PFSK-1 (cell line): ENCODE results near the gene ZDHHC7.

Source experiments
- FOXP2 ChIP-seq: optimal IDR thresholded peaks from 2 replicates; pipeline ENCODE3; 2011; ENCODE audit warnings: borderline replicate concordance, control low read depth, inconsistent platforms; ENCODE audit not compliant: insufficient read depth; ENCODE audit errors: extremely low read length, extremely low read depth
- POLR2AphosphoS5 ChIP-seq: IDR thresholded peaks from 2 replicates; pipeline ENCODE4 v1.6.1; 2012; ENCODE audit warnings: low read depth, mild to moderate bottlenecking, control low read depth, low read length, moderate library complexity
- REST ChIP-seq, 2 experiments: IDR thresholded peaks; 2 replicates each; pipeline versions ENCODE4 v1.6.1 to v1.8.0; 2011 to 2012; ENCODE audit warnings: low read depth in 2 of 2, low read length in 2 of 2, control low read depth in 1 of 2, inconsistent platforms in 1 of 2, mild to moderate bottlenecking in 1 of 2, moderate library complexity in 1 of 2; ENCODE audit not compliant: insufficient read depth in 1 of 2
- SIN3A ChIP-seq: IDR thresholded peaks from 2 replicates; pipeline ENCODE4 v1.6.1; 2012; ENCODE audit warnings: mild to moderate bottlenecking, low read length, moderate library complexity, borderline replicate concordance; ENCODE audit not compliant: insufficient read depth
- TAF1 ChIP-seq: IDR thresholded peaks from 2 replicates; pipeline ENCODE4 v1.6.1; 2012; ENCODE audit warnings: low read length, control low read depth, borderline replicate concordance; ENCODE audit not compliant: insufficient read depth

ZDHHC7 gene

GRCh38 chr16:84926462-84926861 lies 84.9 kb downstream of the ZDHHC7 start:
- TF ChIP-seq POLR2AphosphoS5 (no peak), TAF1 (no peak), REST (IDR thresholded peaks at IDR 0.05; ENCODE audit: insufficient read depth in 1 of 2, low read depth in 2 of 2, low read length in 2 of 2) (no peak), FOXP2 (no peak), SIN3A (no peak)

GRCh38 chr16:84925773-84926372 lies 85.5 kb downstream of the ZDHHC7 start:
- TF ChIP-seq POLR2AphosphoS5 (no peak), SIN3A (no peak), TAF1 (no peak), FOXP2 (no peak), REST (IDR thresholded peaks at IDR 0.05; ENCODE audit: insufficient read depth in 1 of 2, low read depth in 2 of 2, low read length in 2 of 2) (no peak)

- TF ChIP-seq SIN3A (no peak), TAF1 (no peak), REST (IDR thresholded peaks at IDR 0.05; ENCODE audit: insufficient read depth in 1 of 2, low read depth in 2 of 2, low read length in 2 of 2) (no peak), POLR2AphosphoS5 (no peak), FOXP2 (no peak)
These were observed 86.1 kb downstream of the ZDHHC7 start for GRCh38 chr16:84925092-84925772.

- no peak for TF ChIP-seq FOXP2
- TF ChIP-seq POLR2AphosphoS5 = no peak
- no peak for TF ChIP-seq REST (IDR thresholded peaks at IDR 0.05; ENCODE audit: insufficient read depth in 1 of 2, low read depth in 2 of 2, low read length in 2 of 2)
- TF ChIP-seq SIN3A = no peak
- TF ChIP-seq TAF1 = no peak
These were observed 86.8 kb downstream of the ZDHHC7 start for GRCh38 chr16:84924331-84925091.
